GM12878 (cell line): ENCODE results near the gene HEATR9. TPM values are rescaled to one million over a fixed set of nuclear protein-coding genes. Genes with fewer than 3 reads are reported as not detected.
A peak's percentile ranks its signal among the peaks of the same experiment; 100 is the strongest.

Experiments
- ATAC-seq: fragments of 200-7000 bp; cut with Tn5 transposase; 3 replicates; pipeline ENCODE4 v1.9.1; 2020; ENCODE audit warnings: mild to moderate bottlenecking, moderate library complexity
- BruUV-seq: library from RNA; stranded (reverse); fragments of 400-500 nt; replicated peaks from 2 replicates; lab custom pipeline; 2021; lab: Mats Ljungman, UMichigan
- CTCF ChIA-PET: fragments of 300-600 bp; sonication (Branson Sonifier 250); formaldehyde crosslinking; extraction: SDS; loops from one replicate; lab custom pipeline; 2021; ENCODE audit warnings: inconsistent platforms; lab: Yijun Ruan, JAX
- POLR2A ChIA-PET: fragments of 350-600 bp; formaldehyde crosslinking; extraction: SDS; loops from one replicate; lab custom pipeline; 2021; ENCODE audit warnings: inconsistent platforms; lab: Charles Lee
- RAD21 ChIA-PET: fragments of 300-600 bp; sonication (Branson Sonifier 250); formaldehyde crosslinking; loops from one replicate; lab custom pipeline; 2023; ENCODE audit warnings: antibody characterized with exemption; ENCODE audit not compliant: unreplicated experiment; lab: Charles Lee
- SMC1A ChIA-PET: fragments of 300-600 bp; sonication (Branson Sonifier 250); formaldehyde crosslinking; loops from one replicate; lab custom pipeline; 2023; ENCODE audit not compliant: unreplicated experiment, uncharacterized antibody; lab: Charles Lee
- DNase-seq: peaks from one replicate; pipeline ENCODE4 v3.0.0-alpha.2; 2011; ENCODE audit warnings: low read depth, low spot score
- FAIRE-seq: peaks from 3 replicates; lab custom pipeline; 2011; peaks lifted over from hg19 to GRCh38; lab: Jason Lieb, UNC
- H2AFZ ChIP-seq: 2 replicates; pipeline ENCODE4 v1.6.0; 2011; ENCODE audit warnings: low read depth, low read length, control low read depth; ENCODE audit not compliant: control insufficient read depth
- H3K27ac ChIP-seq: 2 replicates; pipeline ENCODE4 v1.5.1; 2011; ENCODE audit warnings: control low read depth; ENCODE audit not compliant: control insufficient read depth, insufficient read depth
- H3K27me3 ChIP-seq, 2 experiments: replicated peaks in 1 of 2; 2 replicates each; pipeline versions ENCODE4 v1.6.0 to v1.6.1; 2011; ENCODE audit warnings: low read length in 1 of 2; ENCODE audit not compliant: control insufficient read depth in 2 of 2, insufficient read depth in 2 of 2
- H3K36me3 ChIP-seq, 2 experiments: 2 replicates each; pipeline ENCODE4 v1.5.1; 2011; ENCODE audit warnings: low read length in 1 of 2; ENCODE audit not compliant: control insufficient read depth in 2 of 2, insufficient read depth in 2 of 2
- H3K4me1 ChIP-seq: 2 replicates; pipeline ENCODE4 v1.6.1; 2011; ENCODE audit warnings: mild to moderate bottlenecking, low read length, moderate library complexity, mixed read lengths; ENCODE audit not compliant: control insufficient read depth, insufficient read depth
- H3K4me2 ChIP-seq: 2 replicates; pipeline ENCODE4 v1.6.0; 2011; ENCODE audit warnings: control low read depth; ENCODE audit not compliant: control insufficient read depth, insufficient read depth
- H3K4me3 ChIP-seq: fragments of 200-600 bp; sonication (generic); 2 replicates; pipeline ENCODE4 v1.5.1; 2016
- H3K79me2 ChIP-seq: 2 replicates; pipeline ENCODE4 v1.6.0; 2011; ENCODE audit warnings: low read length; ENCODE audit not compliant: control insufficient read depth, insufficient read depth
- H3K9ac ChIP-seq: 2 replicates; pipeline ENCODE4 v1.8.0; 2011; ENCODE audit warnings: low read length, control low read depth, mixed read lengths; ENCODE audit not compliant: control insufficient read depth, insufficient read depth
- H3K9me3 ChIP-seq: replicated peaks from 3 replicates; pipeline ENCODE4 v1.5.1; 2011; ENCODE audit warnings: mild to moderate bottlenecking, low read length; ENCODE audit not compliant: control insufficient read depth, insufficient read depth
- H4K20me1 ChIP-seq: 2 replicates; pipeline ENCODE4 v1.6.0; 2011; ENCODE audit not compliant: control insufficient read depth, insufficient read depth
- BCL11A ChIP-seq: IDR thresholded peaks from 2 replicates; pipeline ENCODE4 v1.6.1; 2011; ENCODE audit warnings: low read depth, low read length
- CEBPB ChIP-seq, 2 experiments: fragments of 150-350 bp in 1 of 2; IDR thresholded peaks; 2 replicates each; pipeline ENCODE4 v1.6.1; 2012 to 2014; ENCODE audit warnings: low read depth in 2 of 2, low read length in 2 of 2, borderline replicate concordance in 1 of 2, inconsistent platforms in 1 of 2
- KLF5 ChIP-seq: fragments of 450-650 bp; IDR thresholded peaks from 2 replicates; pipeline ENCODE4 v1.6.1; 2014; ENCODE audit warnings: mild to moderate bottlenecking; ENCODE audit not compliant: partially characterized antibody
- NR2C1 ChIP-seq: fragments of 450-650 bp; IDR thresholded peaks from 2 replicates; pipeline ENCODE4 v1.6.1; 2017; ENCODE audit warnings: antibody characterized with exemption, mild to moderate bottlenecking, moderate library complexity
- POU2F2 ChIP-seq: IDR thresholded peaks from 3 replicates; pipeline ENCODE4 v1.6.1; 2011; ENCODE audit warnings: low read depth, mild to moderate bottlenecking, low read length, borderline replicate concordance
- RUNX3 ChIP-seq: IDR thresholded peaks from 2 replicates; pipeline ENCODE4 v1.6.1; 2012; ENCODE audit warnings: low read length, inconsistent platforms
- SIX5 ChIP-seq: IDR thresholded peaks from 2 replicates; pipeline ENCODE4 v1.6.1; 2011; ENCODE audit warnings: mild to moderate bottlenecking, low read depth, low read length, moderate library complexity; ENCODE audit not compliant: severe bottlenecking
- STAT3 ChIP-seq: IDR thresholded peaks from 2 replicates; pipeline ENCODE4 v1.6.1; 2011; ENCODE audit warnings: low read depth, low read length, improper control_type of control experiment
- TAF1 ChIP-seq: IDR thresholded peaks from 2 replicates; pipeline ENCODE4 v1.6.1; 2011; ENCODE audit warnings: mild to moderate bottlenecking, low read depth, low read length, borderline replicate concordance
- WGBS: methylation state at CpG from one replicate; pipeline ENCODE4 v1.1.6; 2016; ENCODE audit warnings: low lambda C conversion rate; ENCODE audit not compliant: insufficient replicate concordance, insufficient coverage; ENCODE audit errors: missing lambda C conversion rate; 5-methylcytosine and 5-hydroxymethylcytosine counted together
- in situ Hi-C: fragments of 300-500 bp; cut with MboI; formaldehyde crosslinking; loops from 9 replicates; pipeline ENCODE4 v1.14.3; 2018; ENCODE audit warnings: mixed read lengths
- intact Hi-C: fragments of 100-400 bp; cut with micrococcal nuclease; formaldehyde crosslinking; loops from one replicate; pipeline ENCODE4 v1.14.2; 2022; ENCODE audit not compliant: unreplicated experiment
- polyA plus RNA-seq, 11 experiments: library from polyadenylated mRNA; depleted of rRNA in 4 of 11; unstranded in 6 of 11; stranded (reverse) in 5 of 11; fragments of >200 nt; fragmentation: Nextera tagmentation in 4 of 11; fragmentation: Illumina TruSeq in 1 of 11; extraction: Ambion mirVana in 4 of 11; extraction: Trizol in 1 of 11; gene quantifications; 1 replicate in 1 of 11; 2 replicates in 10 of 11; pipeline versions ENCODE4 v1.2.1 to v1.2.3, GENCODE V29; 2011 to 2016; ENCODE audit warnings: inconsistent platforms in 2 of 11, missing spikeins in 2 of 11, low read depth in 1 of 11
- total RNA-seq, 4 experiments: library from RNA; depleted of rRNA in 3 of 4; stranded (reverse); fragments of >200 nt in 3 of 4; fragmentation: Illumina TruSeq in 1 of 4; extraction: Trizol in 1 of 4; gene quantifications; 2 replicates each; pipeline versions ENCODE4 v1.2.1 to v1.2.3, GENCODE V29; 2013 to 2021

Gene HEATR9
- total and polyA plus RNA-seq, 10 of the 15 experiments (the other 5 are each of a cell fraction or from before 2014, with no cell fraction given), result 0.04 to 0.43 (median 0.13) TPM; not detected in 2

GRCh38 chr17:35825206-35825605 lies 43.5 kb downstream of the HEATR9 start:
- 100% methylated on average over 1 of the region's 1 CpG for WGBS
- ATAC-seq (no peak), FAIRE-seq (no peak), DNase-seq (no peak)
- SMC1A ChIA-PET, result no interaction called here
- no peak overlapping the region for H2AFZ ChIP-seq
- H3K4me1 ChIP-seq, result no peaks in the 10 kb centered on the region
- no peak overlapping the region for H3K27ac ChIP-seq
- no peak overlapping the region for H3K9ac ChIP-seq
- CTCF ChIA-PET, result interaction anchor here (1.4 to 1.5 kb wide), 2 partner anchors 13 to 23 kb away, joined by 3 read pairs; no protein-coding TSS in a partner anchor
- in situ Hi-C loops (no loop called here), intact Hi-C loops (no loop called here)
- H3K4me2 ChIP-seq, result no peak overlapping the region
- H3K36me3 ChIP-seq, result peaks cover 1 to 29% of the 10 kb centered on the region in 2 experiments
- no peaks in the 10 kb centered on the region for H4K20me1 ChIP-seq
- no peak overlapping the region for H3K4me3 ChIP-seq
- POLR2A ChIA-PET, result no interaction called here
- H3K9me3 ChIP-seq, result no peaks in the 10 kb centered on the region
- RAD21 ChIA-PET, result no interaction called here
- H3K79me2 ChIP-seq, result no peaks in the 10 kb centered on the region; the same call in 1 of the 2 replicates
- TF ChIP-seq STAT3, result no peak
- TF ChIP-seq RUNX3, result no peak
- no peak for TF ChIP-seq BCL11A
- TF ChIP-seq SIX5, result no peak
- TF ChIP-seq TAF1, result no peak
- TF ChIP-seq KLF5, result no peak
- no peak for TF ChIP-seq NR2C1
- no peak for TF ChIP-seq CEBPB (IDR thresholded peaks at IDR 0.05; ENCODE audit: borderline replicate concordance in 1 of 2, low read depth in 2 of 2, low read length in 2 of 2)
- TF ChIP-seq POU2F2, result no peak
- TF ChIP-seq, all 136 proteins: peak for 0
- BruUV-seq, result TSS peak; percentile 13
- H3K27me3 ChIP-seq, result no peaks in the 10 kb centered on the region
